KBM-7 (cell line): ENCODE measurements around the gene NAALADL2.
"Not testable (repeated sequence)": the region's sequence is repeated elsewhere in the genome, so short reads cannot be mapped to it uniquely, and the experiment has no call there.

Experiments used
- DNase-seq: peaks from one replicate; pipeline ENCODE4 v3.0.0-alpha.2; 2015
- in situ Hi-C: fragments of 300-500 bp; cut with MboI; formaldehyde crosslinking; loops from 2 replicates; pipeline ENCODE4 v1.14.3; 2020; ENCODE audit warnings: low sequenced_read_pairs, low pct_unique_long_range_greater_than_20kb, mixed read lengths

Gene NAALADL2

DNA sequence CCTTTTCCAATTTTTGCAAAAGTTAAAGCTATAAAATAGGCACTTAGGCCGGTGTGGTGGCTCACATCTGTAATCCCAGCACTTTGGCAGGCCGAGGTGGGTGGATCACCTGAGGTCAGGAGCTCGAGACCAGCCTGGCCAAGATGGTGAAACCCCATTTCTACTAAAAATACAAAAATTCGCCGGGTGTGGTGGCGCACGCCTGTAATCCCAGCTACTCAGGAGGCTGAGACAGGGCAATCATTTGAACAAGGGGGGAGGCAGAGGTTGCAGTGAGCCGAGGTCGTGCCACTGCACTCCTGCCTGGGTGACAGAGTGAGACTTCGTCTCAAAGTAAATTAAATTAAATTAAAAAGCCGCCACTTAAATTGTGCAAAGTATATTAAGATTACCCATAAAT, 412.3 kb downstream of the NAALADL2 start:
- in situ Hi-C loops, DNase-seq: not testable (repeated sequence)

DNA sequence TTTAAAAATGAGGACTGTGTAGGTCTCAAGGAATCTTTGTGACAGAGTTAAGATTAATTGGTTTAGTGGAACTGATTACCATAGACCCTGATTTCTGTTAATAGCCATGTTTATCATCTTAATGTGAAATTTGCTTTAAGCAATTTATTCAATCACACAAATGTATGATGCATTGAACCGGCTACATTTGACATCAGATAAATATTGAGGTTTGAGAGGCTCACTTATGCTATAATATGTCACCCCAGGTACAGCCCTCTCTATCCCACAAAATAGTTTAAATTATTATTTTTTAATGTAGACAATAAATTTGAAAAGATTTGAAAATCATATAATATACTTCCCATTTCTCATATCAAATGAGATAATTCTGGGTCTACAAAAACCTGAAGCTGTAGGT, 413.3 kb downstream of the NAALADL2 start:
- in situ Hi-C loops: no loop called here
- no peak for DNase-seq

DNA sequence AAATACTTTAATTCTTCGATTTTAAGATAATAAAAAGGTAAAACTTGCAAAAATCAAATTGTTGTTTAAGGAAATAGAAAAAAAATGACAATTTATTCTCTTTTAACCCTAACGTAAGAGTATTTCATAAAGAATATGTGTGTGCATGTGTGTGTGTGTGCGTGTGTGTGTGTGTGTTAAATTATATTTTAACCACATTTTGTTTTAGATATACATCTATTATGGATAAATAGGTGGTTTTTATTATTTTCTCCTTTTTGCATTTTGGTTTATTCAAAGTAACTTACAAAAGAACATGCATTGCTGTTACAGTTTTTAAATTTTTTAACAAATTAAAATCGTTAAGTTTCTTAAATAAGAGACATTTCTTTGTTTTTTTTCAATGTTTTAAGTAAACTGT, 414.4 kb downstream of the NAALADL2 start:
- in situ Hi-C loops: no loop called here
- no peak for DNase-seq

DNA sequence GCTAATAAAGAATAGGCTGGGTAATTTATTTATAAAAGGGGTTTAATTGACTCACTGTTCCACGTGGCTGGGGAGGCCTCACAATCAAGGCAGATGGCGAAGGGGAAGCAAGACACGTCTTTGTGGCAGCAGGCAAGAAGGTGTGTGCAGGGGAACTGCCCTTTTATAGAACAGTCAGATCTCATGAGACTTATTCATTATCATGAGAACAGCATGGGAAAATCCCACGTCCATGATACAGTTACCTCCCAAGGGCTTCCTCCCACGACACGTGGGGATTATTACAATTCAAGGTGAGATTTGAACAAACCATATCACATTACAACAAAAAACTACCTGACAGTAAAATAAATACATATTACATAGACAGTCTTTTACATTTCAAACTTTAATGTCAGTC, 414.9 kb downstream of the NAALADL2 start:
- in situ Hi-C loops: no loop called here
- no peak for DNase-seq

DNA sequence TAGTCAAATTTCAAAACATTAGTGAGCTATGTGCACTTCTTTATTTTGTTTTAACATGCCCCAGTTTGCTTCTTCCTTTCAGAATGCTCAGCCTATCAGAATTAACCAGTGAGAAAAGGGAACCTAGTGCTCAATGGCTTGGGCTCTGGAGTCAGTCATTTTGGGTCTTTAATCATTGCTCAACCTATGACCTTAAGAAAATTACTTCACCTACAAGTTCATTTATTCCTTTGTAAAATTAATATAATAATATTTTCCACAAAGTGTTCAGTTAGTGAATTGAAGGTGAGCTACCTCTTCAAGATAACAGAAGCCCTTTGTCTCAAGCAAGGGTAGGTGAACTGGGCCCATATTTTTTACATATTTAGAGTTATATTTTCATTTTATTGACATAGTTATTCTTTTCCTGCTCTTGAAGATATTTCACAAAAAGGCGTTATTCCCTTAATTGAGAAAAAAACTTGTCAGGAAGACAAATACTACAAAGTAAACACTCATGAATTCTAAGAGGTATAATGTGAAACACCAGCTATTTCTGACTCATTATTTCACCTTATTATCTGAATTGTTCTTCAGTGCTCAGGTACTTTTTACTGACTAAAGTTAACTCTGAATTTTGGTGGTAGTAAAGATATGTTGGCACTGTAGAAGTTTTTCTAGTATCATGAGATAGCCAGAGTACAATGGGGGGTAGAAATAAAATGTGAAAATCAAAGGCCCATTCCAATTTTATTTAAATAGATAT, 415.5 kb downstream of the NAALADL2 start:
- in situ Hi-C loops: no loop called here
- no peak for DNase-seq

DNA sequence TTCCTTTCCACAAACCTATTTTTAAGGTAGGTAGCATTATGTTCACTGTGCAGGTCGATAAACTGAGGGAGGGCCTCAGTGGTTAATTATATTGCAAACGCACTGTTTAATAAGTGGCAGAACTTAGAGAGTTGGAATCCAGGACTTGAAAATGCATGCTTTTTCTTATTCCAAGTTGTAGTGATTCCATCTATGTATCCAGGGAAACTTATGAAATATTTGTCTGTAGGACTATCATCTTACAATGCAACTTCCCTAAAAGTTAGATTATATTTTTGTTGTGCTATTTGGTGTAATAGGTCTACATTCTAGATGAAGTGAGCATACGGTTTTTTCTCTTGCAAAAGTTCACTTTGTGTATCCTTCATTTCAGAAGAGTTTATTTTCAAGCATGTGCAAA, 419.5 kb downstream of the NAALADL2 start:
- in situ Hi-C loops: no loop called here
- no peak for DNase-seq

- in situ Hi-C loops: no loop called here
- no peak for DNase-seq
Observed at GRCh38 chr3:175279457-175279856, 420.3 kb downstream of the NAALADL2 start.

GRCh38 chr3:175279911-175280310, 420.8 kb downstream of the NAALADL2 start:
- in situ Hi-C loops: no loop called here
- DNase-seq: no peak

- DNase-seq: no peak
- in situ Hi-C loops: no loop called here
Observed at GRCh38 chr3:175287361-175287963, 428.3 kb downstream of the NAALADL2 start.

- no peak for DNase-seq
- in situ Hi-C loops: no loop called here
Observed at GRCh38 chr3:175288621-175289020, 429.5 kb downstream of the NAALADL2 start.

GRCh38 chr3:175294793-175295192, 435.7 kb downstream of the NAALADL2 start:
- no peak for DNase-seq
- in situ Hi-C loops: no loop called here

DNA sequence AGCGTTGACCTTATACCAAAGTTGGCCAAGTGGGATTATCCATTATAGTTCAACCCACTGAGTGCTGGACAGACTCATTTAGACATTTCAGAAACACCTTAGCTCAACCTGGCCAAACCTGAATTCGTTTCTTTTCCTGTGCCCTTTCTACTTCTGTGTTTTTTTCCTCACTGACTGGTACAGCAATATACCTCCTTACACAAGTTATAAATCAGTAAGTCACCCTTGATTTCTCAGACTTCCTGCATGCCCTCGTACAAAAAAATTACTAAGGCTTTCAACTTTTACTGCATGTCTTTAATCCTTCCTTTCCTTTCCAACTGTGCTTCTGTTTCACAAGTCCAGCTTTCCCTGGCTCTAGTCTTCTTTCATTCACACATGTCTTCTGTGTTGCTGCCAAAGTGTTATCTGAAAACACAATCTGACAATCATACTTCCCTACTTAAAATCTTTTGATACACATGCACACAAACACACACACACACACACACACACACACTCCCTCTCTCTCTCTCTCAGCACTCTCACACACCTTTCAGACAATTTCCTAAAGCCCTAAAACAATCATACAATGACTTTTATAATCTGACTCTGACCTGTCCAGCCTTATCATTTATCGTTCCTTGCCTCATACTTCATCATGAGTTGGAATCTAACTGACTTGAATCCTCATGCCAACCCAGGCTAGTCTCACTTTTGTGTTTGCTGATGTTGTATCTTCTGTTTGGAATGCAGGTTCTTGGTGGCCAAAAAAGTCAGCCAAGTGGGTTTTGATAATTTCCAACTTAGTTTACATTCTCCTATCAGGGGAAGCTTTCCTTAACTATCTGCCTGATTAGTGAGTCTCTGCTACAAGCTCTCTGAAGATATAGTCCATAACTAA, 436.4 kb downstream of the NAALADL2 start:
- in situ Hi-C loops: no loop called here
- no peak for DNase-seq

DNA sequence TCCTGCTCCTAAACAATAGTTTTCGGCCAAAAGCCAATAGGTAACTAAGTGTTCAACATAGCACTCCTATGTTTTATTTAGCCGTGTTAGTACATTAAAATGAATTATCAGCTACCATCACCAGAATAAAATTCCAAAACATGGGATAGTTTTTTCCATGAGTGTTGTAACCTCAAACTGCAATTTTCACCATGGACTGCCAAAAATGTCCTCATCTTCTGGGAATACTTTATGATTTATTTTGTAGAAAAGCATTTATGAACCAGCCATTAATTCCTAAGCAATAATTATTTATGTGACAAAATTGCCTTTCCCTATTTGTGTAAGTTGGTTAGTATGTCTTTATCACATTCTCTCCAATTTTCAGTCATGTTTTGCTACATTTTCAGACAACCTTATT, 438.1 kb downstream of the NAALADL2 start:
- in situ Hi-C loops: no loop called here
- DNase-seq: no peak

DNA sequence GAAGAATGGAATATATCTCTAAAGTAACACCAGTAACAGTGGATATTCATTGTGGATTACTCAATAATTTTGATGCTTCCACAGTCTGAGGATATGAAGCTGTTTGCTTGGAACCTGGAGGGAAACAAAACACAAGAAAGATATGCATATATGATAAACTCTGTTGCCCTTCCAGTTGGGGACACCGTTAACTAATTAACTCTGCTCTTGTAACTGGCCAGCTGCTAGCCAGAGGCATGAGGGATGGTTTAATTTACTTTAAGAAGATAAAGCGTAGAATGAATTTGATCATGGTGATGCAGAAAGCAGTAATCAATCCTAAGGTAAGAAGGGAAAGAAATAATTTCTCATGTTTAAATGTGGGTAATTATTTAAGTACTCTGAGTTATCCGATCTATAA, 442.6 kb downstream of the NAALADL2 start:
- no peak for DNase-seq
- in situ Hi-C loops: no loop called here

GRCh38 chr3:175304404-175304803, 445.3 kb downstream of the NAALADL2 start:
- no peak for DNase-seq
- in situ Hi-C loops: no loop called here

DNA sequence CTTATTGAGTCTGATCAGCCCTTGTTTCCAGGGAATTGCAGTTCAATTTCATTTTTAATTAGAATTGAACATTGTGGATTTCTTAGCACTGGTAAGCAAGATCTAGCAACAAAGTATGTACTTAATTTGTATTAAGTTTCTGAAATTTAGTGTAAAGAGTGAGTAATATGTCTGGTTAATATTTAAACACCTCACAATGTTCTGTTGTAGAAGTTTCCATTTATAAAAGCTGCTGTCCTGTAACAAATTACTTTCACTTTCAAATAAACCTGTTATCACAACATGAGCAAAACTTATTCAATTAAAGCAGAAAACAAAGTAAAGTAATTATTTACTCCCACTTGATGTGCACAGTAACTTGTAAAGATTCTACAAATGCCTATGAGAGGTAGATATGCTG, 448.5 kb downstream of the NAALADL2 start:
- DNase-seq: no peak
- in situ Hi-C loops: no loop called here

- in situ Hi-C loops: no loop called here
- DNase-seq: no peak
Observed at GRCh38 chr3:175308097-175308496, 449.0 kb downstream of the NAALADL2 start.

- in situ Hi-C loops: no loop called here
- no peak for DNase-seq
Observed at GRCh38 chr3:175310046-175310445, 450.9 kb downstream of the NAALADL2 start.

- DNase-seq: no peak
- in situ Hi-C loops: no loop called here
Observed at GRCh38 chr3:175311404-175311803, 452.3 kb downstream of the NAALADL2 start.

GRCh38 chr3:175311946-175312345, 452.8 kb downstream of the NAALADL2 start:
- no peak for DNase-seq
- in situ Hi-C loops: no loop called here
